ENCODE data around the gene LRRD1.

DNA sequence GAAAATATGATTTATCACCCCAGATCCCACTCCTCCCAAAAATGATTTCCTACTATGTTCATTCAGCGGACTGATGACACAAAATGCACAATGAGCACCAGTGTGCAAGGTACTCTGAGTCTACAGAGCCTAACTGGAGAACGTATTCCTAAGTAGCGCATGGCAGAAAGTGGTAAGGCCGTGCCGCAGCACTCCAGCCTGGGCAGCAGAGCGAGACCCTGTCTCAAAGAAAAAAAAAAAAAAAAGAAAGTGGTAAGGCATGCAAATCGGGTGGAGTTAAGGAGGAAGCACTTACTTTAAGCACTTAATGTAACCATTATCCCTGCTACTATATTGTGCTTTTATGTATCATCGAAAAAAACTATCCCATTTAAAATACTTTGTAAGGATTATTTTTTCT, 70.1 kb downstream of the LRRD1 start:
- TF ChIP-seq, protein P1, sequence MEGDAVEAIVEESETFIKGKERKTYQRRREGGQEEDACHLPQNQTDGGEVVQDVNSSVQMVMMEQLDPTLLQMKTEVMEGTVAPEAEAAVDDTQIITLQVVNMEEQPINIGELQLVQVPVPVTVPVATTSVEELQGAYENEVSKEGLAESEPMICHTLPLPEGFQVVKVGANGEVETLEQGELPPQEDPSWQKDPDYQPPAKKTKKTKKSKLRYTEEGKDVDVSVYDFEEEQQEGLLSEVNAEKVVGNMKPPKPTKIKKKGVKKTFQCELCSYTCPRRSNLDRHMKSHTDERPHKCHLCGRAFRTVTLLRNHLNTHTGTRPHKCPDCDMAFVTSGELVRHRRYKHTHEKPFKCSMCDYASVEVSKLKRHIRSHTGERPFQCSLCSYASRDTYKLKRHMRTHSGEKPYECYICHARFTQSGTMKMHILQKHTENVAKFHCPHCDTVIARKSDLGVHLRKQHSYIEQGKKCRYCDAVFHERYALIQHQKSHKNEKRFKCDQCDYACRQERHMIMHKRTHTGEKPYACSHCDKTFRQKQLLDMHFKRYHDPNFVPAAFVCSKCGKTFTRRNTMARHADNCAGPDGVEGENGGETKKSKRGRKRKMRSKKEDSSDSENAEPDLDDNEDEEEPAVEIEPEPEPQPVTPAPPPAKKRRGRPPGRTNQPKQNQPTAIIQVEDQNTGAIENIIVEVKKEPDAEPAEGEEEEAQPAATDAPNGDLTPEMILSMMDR (IDR thresholded peaks at IDR 0.05), result no peak
- TF ChIP-seq POLR2A (IDR thresholded peaks at IDR 0.05), result no peak

Measured in body of pancreas (tissue), 4 donors.